GM19023 (cell line): ENCODE data around the gene CCDC88A.
"Not testable (repeated sequence)": the region's sequence is repeated elsewhere in the genome, so short reads cannot be mapped to it uniquely, and the experiment has no call there.

Source experiments
- ATAC-seq: cut with Tn5 transposase; IDR thresholded peaks from one replicate; pipeline ENCODE4 v1.9.1; 2021; ENCODE audit warnings: mild to moderate bottlenecking, moderate library complexity; ENCODE audit not compliant: unreplicated experiment

Gene CCDC88A, protein sequence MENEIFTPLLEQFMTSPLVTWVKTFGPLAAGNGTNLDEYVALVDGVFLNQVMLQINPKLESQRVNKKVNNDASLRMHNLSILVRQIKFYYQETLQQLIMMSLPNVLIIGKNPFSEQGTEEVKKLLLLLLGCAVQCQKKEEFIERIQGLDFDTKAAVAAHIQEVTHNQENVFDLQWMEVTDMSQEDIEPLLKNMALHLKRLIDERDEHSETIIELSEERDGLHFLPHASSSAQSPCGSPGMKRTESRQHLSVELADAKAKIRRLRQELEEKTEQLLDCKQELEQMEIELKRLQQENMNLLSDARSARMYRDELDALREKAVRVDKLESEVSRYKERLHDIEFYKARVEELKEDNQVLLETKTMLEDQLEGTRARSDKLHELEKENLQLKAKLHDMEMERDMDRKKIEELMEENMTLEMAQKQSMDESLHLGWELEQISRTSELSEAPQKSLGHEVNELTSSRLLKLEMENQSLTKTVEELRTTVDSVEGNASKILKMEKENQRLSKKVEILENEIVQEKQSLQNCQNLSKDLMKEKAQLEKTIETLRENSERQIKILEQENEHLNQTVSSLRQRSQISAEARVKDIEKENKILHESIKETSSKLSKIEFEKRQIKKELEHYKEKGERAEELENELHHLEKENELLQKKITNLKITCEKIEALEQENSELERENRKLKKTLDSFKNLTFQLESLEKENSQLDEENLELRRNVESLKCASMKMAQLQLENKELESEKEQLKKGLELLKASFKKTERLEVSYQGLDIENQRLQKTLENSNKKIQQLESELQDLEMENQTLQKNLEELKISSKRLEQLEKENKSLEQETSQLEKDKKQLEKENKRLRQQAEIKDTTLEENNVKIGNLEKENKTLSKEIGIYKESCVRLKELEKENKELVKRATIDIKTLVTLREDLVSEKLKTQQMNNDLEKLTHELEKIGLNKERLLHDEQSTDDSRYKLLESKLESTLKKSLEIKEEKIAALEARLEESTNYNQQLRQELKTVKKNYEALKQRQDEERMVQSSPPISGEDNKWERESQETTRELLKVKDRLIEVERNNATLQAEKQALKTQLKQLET (N-terminal part only)

DNA sequence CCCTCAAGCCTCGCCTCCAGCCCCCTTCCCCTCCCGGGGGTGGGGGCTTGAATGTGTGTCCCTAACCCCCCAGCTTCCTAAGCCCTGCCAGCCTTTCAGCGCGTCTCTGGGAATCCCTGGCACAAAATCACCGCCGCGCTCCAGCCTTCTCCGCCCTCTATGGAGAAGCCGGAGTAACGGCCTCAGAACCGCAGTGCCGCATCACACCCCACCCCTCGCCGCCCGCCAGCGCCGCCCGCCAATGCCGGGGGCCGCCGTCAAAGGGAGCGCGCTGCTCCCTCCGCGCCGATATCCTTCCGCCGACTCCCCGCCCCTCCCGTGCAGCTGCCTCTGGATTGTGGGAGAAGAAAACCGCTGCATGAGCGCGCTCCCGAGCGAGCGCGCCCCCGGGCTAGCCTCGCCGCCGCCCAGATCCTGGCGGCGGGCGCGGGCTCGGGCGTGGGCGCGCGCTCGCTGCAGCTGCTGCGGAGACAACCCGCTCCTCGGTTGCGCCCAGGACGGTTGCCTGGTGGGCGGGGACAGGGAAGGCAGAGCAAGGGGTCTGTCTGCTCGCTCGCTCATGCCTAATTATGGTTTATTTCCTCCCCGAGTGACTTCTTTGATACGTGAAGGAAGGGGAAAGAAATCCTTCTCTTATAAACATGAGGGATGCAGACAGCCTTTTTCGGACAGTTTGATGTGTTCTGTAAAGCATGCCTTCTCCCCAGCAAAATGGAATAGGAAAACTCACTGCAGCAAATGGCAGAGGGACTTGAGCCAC is at the start of gene CCDC88A:
Gene CCDC88A (minus strand): TSS at position 178 of the 760 bp plus-strand sequence. CDS start 777 bp downstream, outside the sequence.
- peak; percentile 80 for ATAC-seq

DNA sequence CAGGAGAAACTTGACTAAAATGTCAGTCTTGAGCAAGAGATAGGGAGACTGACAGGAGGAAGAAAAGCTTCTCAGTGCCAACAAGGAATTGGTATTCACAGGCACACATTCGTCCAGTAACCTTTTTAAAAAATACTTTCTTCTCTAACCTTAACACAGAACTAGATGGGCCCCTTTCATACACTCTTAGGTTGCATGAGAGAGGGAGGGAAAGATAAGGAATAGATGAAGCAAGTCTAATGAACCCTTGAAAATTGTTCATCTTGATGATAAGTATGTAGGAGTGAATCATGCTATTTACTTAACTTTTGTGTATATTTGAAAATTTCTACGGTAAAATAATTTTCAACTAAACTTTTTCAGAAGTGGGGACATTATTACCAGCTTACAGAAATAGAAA is 42.0 kb upstream of the CCDC88A start:
- no peak for ATAC-seq

- no peak for ATAC-seq
Observed at GRCh38 chr2:55460562-55460961, 40.9 kb upstream of the CCDC88A start.

GRCh38 chr2:55459714-55460274 is 40.1 kb upstream of the CCDC88A start:
- no peak for ATAC-seq

DNA sequence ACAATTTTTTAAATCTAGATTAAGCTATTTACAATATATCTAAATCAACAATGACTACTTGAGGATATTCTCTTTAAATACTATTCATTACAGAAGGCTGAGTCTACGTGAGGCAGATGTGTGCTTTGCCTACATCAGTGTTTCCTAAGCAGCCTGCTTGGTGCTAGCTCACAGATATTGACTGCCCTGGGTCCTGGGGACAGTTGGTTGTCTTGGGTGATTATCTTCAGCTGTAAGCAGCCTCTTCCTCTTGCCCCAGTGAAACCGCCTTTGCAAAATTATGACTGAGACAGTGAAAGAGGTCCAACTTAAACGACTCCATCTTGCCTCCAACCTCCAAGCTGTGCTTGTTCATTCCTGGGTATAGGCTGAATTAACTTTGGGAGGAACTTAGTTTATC is 39.6 kb upstream of the CCDC88A start:
- no peak for ATAC-seq

DNA sequence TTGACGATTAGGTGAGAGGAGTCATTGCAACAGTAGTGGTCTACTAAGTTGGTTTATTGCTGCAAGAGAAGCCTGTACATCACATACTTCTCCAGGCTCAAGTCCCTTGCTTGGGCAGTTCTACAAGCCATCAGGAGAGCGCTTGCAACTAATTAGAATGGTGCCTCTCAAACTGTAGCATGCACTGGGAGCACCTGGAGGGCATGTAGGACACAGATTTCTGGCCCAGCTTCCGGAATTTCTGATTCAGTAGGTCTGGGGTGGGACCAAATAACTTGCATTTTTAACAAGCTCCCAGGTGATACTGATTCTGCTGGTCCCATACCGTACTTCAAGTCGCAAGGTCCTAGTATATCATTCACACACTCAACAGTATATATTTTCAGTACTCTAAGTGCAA is 34.5 kb upstream of the CCDC88A start:
- ATAC-seq, result no peak

GRCh38 chr2:55452879-55453278 is 33.2 kb upstream of the CCDC88A start:
- ATAC-seq, result no peak

DNA sequence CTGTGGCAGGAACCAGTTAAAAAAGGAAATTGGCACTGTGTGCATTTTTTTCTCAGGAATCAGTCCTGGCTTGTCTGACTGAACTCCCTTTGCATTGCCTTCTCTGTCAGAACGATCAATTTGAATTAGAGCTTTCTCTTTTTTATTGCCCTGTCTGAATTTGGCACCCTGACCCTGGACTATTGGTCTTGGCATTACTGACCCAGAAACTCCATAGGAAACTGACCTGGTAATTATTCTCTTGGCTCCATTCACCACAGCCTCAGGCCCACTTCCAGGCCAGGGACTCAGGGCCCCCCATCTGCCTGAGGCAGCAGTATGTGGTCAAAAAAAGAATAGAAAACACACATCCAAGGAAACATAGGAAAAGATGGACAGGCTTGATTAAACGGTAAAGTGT is 32.0 kb upstream of the CCDC88A start:
- no peak for ATAC-seq

- not testable (repeated sequence) for ATAC-seq
Observed at GRCh38 chr2:55450014-55450413, 30.4 kb upstream of the CCDC88A start.

DNA sequence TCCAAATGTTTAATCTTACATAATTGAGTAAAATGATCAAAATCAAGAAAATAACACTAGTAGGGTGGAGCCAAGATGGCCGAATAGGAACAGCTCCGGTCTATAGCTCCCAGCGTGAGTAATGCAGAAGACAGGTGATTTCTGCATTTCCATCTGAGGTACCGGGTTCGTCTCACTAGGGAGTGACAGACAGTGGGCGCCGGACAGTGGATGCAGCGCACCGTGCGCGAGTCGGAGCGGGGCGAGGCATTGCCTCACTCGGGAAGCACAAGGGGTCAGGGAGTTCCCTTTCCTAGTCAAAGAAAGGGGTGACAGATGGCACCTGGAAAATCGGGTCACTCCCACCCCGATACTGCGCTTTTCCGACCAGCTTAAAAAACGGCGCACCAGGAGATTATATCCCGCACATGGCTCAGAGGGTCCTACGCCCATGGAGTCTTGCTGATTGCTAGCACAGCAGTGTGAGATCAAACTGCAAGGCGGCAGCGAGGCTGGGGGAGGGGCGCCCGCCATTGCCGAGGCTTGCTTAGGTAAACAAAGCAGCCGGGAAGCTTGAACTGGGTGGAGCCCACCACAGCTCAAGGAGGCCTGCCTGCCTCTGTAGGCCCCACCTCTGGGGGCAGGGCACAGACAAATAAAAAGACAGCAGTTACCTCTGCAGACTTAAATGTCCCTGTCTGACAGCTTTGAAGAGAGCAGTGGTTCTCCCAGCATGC is 22.5 kb upstream of the CCDC88A start:
- not testable (repeated sequence) for ATAC-seq

DNA sequence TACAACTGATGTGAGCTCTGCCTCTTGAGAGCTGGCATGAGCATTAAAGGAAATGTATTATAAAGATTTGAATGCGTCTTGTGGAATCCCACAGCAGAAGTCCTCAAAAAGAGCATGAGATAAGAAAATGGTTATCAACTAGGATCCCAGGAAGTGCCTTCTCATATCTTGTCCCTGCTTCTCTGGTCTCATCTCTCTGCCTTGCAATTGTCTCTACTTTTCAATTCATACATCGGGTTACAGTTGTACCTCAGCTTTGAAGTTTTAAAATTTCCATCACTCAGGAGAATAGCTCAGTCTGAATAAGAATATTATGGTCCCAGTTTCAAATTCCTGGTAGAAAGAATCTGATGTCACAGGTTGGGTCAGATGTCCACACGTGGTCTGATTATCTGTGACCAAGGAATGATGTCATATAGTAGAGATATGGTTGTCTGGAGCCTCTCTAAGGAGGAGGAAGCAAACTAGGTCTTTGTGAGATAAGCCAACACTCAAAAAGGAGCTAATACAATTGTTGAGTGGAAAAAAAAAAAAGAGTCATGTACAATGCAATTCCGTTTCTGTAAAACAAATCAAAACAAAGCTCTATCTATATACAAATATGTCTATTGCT is 21.7 kb upstream of the CCDC88A start:
- ATAC-seq, result no peak

DNA sequence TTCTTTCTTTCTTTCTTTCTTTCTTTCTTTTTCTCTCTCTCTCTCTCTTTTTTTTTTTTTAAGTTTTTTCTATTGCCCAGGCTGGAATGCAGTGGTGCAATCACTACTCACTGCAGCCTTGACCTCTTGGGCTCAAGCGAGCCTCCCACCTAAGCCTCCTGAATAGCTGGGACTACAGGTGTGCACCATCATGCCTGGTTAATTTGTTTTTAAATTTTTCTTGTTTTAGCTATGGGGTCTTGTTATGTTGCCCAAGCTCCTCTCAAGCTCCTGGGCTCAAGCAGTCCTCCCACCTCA is 19.4 kb upstream of the CCDC88A start:
- no peak for ATAC-seq

- no peak for ATAC-seq
Observed at GRCh38 chr2:55438391-55439100, 18.9 kb upstream of the CCDC88A start.

GRCh38 chr2:55437515-55438390 is 18.1 kb upstream of the CCDC88A start:
- no peak for ATAC-seq

DNA sequence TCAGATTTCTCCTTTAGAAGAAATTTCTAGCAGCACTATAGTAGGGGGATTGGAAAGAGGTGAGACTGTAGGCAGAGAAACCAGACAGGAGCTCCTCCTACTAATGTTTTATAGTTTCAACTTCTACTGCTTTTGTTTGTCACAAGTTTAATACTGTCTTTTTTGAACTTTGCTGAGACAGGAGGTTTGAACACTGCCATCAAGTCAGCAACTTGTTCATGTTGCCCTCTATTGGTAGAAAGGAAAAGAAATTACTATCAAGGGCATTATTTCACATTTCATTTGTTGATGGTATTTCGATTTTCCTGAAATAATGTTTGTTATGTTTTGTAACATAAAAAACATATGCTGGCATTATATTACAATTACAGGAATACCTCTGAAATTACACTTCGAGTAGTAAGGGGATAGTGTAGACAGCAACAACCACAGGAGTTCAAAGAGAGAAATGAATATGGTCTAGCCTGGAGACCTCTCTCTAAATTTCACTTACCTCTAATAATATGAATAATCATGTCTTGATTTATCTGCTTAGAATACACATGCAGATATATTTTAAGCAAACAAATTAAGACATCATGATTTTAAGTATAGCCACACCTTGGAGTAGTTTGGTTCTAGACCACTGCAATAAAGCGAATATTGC is 12.4 kb upstream of the CCDC88A start:
- ATAC-seq, result peak; percentile 54

- ATAC-seq, result no peak
Observed at GRCh38 chr2:55430211-55430975, 10.7 kb upstream of the CCDC88A start.

DNA sequence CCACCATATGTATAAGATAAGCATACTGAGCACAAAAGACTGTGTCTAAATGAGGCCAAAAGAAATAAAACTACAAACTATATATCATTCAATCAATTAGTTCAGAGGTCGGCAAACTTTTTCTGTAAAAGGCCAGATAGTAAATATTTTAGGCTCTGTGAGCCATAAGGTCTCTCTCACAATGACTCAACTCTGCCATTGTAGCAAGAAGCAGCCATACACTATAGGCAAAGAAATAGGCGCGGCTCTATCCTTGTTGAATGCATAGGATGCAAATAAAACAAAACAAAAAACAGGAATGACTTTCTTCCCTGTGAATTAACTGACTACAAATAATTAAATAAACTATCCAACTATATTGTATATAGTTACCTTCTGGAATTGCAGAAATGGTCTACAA is 8.6 kb upstream of the CCDC88A start:
- ATAC-seq, result no peak
